Measurements from ENCODE around the gene SLC17A1. TPM values are rescaled to one million over a fixed set of nuclear protein-coding genes. Genes with fewer than 3 reads are reported as not detected.

Gene SLC17A1
- total and polyA plus RNA-seq, 4 donors: not detected

DNA sequence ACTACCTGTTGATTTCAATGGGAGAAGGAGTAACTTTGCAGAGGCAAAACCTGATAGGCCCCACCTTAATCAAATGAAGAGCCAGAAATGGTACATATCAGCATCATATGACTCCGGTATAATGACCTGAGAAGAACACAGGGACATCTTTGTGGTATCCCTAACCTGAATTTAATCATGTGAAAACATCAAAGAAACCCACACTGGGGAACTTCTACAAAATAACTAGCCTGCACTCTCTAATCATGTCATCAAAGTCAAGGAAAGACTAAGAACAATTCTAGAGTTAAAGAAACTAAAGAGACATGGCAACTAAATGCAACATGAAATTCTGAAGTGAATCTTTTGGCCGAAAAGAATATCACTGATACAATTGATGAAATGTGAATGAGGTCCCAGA lies 42.4 kb downstream of the SLC17A1 start:
- no peaks in the 10 kb centered on the region for H3K9me3 ChIP-seq (ENCODE audit: control insufficient read depth in 4 of 4, insufficient read depth in 3 of 4, low read length in 3 of 4)
- no peaks in the 10 kb centered on the region for H3K27me3 ChIP-seq (ENCODE audit: control insufficient read depth in 3 of 3, insufficient read depth in 3 of 3, low read length in 2 of 3)
- no peak for DNase-seq
- ATAC-seq (ENCODE audit: insufficient read depth, low FRiP score): no peak
- 86 to 92% methylated on average over 2 of the region's 2 CpGs for WGBS, 2 donors
- H3K9ac ChIP-seq (ENCODE audit: insufficient read depth in 1 of 2, low read length in 2 of 2): no peak overlapping the region
- no peaks in the 10 kb centered on the region for H3K4me1 ChIP-seq (ENCODE audit: control insufficient read depth in 5 of 5, insufficient read depth in 5 of 5, low read length in 5 of 5)
- no peak overlapping the region for H3K4me3 ChIP-seq
- H3K36me3 ChIP-seq (ENCODE audit: control insufficient read depth in 4 of 4, insufficient read depth in 4 of 4, low read length in 4 of 4): no peaks in the 10 kb centered on the region
- H3K27ac ChIP-seq (ENCODE audit: low read depth in 1 of 2, low read length in 1 of 2): no peak overlapping the region
- no peak for TF ChIP-seq CTCF (IDR thresholded peaks at IDR 0.05; ENCODE audit: control extremely low read depth, extremely low read depth)

DNA sequence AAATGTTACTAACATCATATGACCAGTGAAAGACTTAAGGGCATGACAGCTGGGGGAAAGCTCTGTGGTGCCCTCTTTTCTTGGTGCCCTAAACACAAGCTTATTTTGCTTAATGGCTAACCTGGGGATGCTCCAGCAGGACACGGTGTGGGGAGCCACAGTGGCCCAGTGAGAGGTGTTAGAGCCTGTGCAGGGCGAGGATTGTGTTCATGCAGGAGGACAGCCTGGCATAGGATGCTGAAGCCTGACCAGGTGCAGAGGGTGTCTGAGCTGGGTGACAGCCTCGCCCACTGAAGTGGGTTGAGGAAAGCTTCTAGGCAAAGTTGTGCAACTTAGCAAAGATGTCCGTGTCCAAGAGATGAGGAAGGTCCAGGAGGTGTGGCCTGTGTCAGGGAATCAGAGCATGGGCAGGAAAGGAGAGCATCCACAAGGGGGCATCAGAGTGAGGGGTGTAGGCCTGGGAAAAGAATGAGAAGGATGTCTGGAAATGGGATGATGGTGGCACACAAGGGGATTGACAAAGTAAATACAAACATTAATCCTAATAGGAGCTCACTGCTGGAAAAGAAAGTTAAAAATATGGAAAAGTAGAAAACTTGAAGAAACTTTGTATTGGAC lies 43.4 kb downstream of the SLC17A1 start:
- Histone ChIP-seq H3K4me3 (no peak overlapping the region), H3K27ac (ENCODE audit: low read depth in 1 of 2, low read length in 1 of 2) (no peak overlapping the region), H3K9ac (ENCODE audit: insufficient read depth in 1 of 2, low read length in 2 of 2) (no peak overlapping the region), H3K4me1 (ENCODE audit: control insufficient read depth in 5 of 5, insufficient read depth in 5 of 5, low read length in 5 of 5) (no peaks in the 10 kb centered on the region), H3K36me3 (ENCODE audit: control insufficient read depth in 4 of 4, insufficient read depth in 4 of 4, low read length in 4 of 4) (no peaks in the 10 kb centered on the region), H3K9me3 (ENCODE audit: control insufficient read depth in 4 of 4, insufficient read depth in 3 of 4, low read length in 3 of 4) (no peaks in the 10 kb centered on the region), H3K27me3 (ENCODE audit: control insufficient read depth in 3 of 3, insufficient read depth in 3 of 3, low read length in 2 of 3) (no peaks in the 10 kb centered on the region)
- WGBS, 2 donors: 62% methylated on average over 4 of the region's 4 CpGs
- peak; percentile 72 for ATAC-seq (ENCODE audit: insufficient read depth, low FRiP score)
- no peak for TF ChIP-seq CTCF (IDR thresholded peaks at IDR 0.05; ENCODE audit: control extremely low read depth, extremely low read depth)
- peak in 2 of 3 donors; percentile 3 to 10 for DNase-seq

GRCh38 chr6:25787428-25787827 lies 44.4 kb downstream of the SLC17A1 start:
- no peak overlapping the region for H3K27ac ChIP-seq (ENCODE audit: low read depth in 1 of 2, low read length in 1 of 2)
- 61 to 80% methylated on average over 2 of the region's 2 CpGs for WGBS, 2 donors
- H3K27me3 ChIP-seq (ENCODE audit: control insufficient read depth in 3 of 3, insufficient read depth in 3 of 3, low read length in 2 of 3): no peaks in the 10 kb centered on the region
- ATAC-seq (ENCODE audit: insufficient read depth, low FRiP score): no peak
- no peak for TF ChIP-seq CTCF (IDR thresholded peaks at IDR 0.05; ENCODE audit: control extremely low read depth, extremely low read depth)
- no peak overlapping the region for H3K4me3 ChIP-seq
- no peaks in the 10 kb centered on the region for H3K9me3 ChIP-seq (ENCODE audit: control insufficient read depth in 4 of 4, insufficient read depth in 3 of 4, low read length in 3 of 4)
- H3K36me3 ChIP-seq (ENCODE audit: control insufficient read depth in 4 of 4, insufficient read depth in 4 of 4, low read length in 4 of 4): no peaks in the 10 kb centered on the region
- DNase-seq: no peak
- H3K9ac ChIP-seq (ENCODE audit: insufficient read depth in 1 of 2, low read length in 2 of 2): no peak overlapping the region
- no peaks in the 10 kb centered on the region for H3K4me1 ChIP-seq (ENCODE audit: control insufficient read depth in 5 of 5, insufficient read depth in 5 of 5, low read length in 5 of 5)

- Histone ChIP-seq H3K4me3 (no peak overlapping the region), H3K9ac (ENCODE audit: insufficient read depth in 1 of 2, low read length in 2 of 2) (no peak overlapping the region), H3K4me1 (ENCODE audit: control insufficient read depth in 5 of 5, insufficient read depth in 5 of 5, low read length in 5 of 5) (no peaks in the 10 kb centered on the region), H3K27ac (ENCODE audit: low read depth in 1 of 2, low read length in 1 of 2) (no peak overlapping the region), H3K9me3 (ENCODE audit: control insufficient read depth in 4 of 4, insufficient read depth in 3 of 4, low read length in 3 of 4) (no peaks in the 10 kb centered on the region), H3K27me3 (ENCODE audit: control insufficient read depth in 3 of 3, insufficient read depth in 3 of 3, low read length in 2 of 3) (no peaks in the 10 kb centered on the region), H3K36me3 (ENCODE audit: control insufficient read depth in 4 of 4, insufficient read depth in 4 of 4, low read length in 4 of 4) (no peaks in the 10 kb centered on the region)
- no peak for TF ChIP-seq CTCF (IDR thresholded peaks at IDR 0.05; ENCODE audit: control extremely low read depth, extremely low read depth)
- WGBS, 2 donors: 94 to 96% methylated on average over 1 of the region's 1 CpG
- ATAC-seq (ENCODE audit: insufficient read depth, low FRiP score) (no peak), DNase-seq (no peak)
Measured at GRCh38 chr6:25781134-25781533, 50.7 kb downstream of the SLC17A1 start.

Measured in lung (tissue), 12 donors.